ENCODE data around the gene DGAT2L6.

Gene DGAT2L6, protein sequence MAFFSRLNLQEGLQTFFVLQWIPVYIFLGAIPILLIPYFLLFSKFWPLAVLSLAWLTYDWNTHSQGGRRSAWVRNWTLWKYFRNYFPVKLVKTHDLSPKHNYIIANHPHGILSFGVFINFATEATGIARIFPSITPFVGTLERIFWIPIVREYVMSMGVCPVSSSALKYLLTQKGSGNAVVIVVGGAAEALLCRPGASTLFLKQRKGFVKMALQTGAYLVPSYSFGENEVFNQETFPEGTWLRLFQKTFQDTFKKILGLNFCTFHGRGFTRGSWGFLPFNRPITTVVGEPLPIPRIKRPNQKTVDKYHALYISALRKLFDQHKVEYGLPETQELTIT

DNA sequence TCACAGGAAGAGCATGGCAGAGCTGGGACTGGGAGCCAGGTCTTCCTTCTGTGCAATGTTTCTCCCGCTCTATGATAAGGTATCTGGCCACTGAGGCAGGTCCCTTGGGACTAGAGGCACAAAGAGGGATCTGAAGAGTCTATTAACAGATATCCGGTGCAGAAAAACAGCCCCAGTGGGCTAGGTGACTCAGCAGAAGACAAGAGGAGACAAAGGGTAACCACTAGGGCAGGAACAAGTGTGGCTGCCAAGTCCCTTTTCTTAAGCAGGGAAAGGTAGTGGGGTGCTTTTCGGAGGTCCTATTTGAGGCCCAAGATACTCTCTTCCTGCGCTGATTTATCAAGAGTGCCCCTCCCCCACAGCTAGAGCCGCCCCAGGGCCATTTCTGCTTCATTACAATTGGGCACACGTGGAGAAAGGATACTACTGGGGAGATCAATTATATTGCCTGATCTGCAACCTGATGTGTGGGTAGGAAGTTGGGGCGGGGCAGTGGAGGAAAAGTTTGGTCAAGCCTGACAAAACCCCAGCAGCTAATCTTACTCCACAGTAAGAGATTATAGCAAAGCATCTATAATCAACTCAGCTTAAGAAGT is at the start of gene DGAT2L6:
TSS of gene DGAT2L6 (plus strand) at position 546 of the 596 bp plus-strand sequence. CDS start 100 bp downstream, outside the sequence.
- DNase-seq: no peak

DNA sequence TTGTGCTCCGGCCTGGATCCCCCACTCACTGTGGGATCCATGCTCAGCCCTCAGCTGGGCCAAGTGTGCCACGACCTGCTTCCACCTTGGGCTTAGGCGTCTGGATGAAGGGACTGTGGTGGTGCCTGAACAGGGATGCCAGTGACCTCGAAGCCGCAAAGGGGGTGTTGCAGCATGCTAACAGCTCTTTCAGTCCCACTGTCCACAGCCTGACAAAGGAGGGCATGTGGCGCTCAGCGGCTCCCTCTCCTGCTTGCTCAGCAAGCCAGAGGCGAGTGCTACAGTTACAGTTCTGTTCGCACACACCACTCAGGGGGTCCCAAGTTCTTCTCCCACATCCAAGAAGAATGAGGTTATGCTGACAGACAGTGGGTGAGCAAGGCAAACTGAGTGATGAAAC is 49.2 kb upstream of the DGAT2L6 start:
- no peak for DNase-seq

DNA sequence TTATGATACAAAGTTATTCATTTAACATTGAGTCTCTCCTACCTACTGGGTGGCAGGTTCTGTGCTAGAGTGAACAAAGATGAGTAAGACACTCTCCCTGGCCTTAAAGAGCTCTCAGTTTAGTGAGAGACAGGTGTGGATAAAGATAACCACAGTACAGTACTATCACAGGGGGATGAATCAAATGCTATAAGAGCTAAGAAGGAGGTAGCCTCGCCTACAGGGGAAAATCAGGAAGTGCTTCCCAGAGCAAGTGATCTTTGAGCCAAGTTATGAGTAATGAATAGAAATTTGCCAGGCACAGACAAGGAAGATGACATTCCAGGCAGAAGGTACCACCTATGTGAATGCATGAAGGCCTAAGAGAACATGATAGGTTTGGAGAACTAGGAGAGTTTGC is 47.5 kb upstream of the DGAT2L6 start:
- no peak for DNase-seq

DNA sequence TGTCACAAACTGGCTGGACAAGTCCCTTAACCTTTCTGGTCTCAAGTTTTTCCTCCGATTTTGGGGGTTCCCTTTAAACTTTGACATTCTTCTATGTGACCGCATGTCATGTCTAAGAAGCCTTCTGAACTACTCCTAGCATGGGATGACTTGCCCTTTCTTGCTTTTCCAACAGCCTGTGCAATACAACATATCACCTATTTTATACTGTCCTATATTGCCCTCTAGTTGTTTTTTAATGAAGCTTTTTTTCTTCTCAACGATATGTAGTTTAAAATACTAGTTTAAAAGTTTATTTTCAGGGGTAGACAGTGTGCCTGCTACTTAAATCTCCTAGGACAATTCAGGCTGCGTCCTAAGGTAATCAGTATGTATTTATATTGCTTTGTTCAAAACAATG is 45.1 kb upstream of the DGAT2L6 start:
- DNase-seq: no peak

DNA sequence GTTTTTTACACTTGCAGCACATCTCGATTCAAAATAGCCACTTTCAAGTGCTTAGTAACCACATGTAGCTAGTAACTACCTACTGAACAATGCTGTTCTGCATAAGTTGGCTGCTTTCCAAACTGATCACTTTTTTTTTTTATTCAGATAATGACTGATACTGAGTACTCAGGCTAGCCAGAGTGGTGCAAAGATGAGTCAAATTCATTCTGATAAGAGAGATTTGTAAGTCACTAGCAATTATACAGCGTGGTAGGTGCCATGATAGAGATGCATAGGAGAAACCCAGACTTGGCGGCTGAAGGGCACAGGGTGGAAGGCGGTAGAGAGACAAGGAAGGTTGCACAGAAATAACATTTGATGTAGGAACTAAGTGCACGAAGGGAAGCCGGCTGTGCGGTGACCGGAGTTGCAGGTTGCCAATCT is 44.4 kb upstream of the DGAT2L6 start:
- no peak for DNase-seq

DNA sequence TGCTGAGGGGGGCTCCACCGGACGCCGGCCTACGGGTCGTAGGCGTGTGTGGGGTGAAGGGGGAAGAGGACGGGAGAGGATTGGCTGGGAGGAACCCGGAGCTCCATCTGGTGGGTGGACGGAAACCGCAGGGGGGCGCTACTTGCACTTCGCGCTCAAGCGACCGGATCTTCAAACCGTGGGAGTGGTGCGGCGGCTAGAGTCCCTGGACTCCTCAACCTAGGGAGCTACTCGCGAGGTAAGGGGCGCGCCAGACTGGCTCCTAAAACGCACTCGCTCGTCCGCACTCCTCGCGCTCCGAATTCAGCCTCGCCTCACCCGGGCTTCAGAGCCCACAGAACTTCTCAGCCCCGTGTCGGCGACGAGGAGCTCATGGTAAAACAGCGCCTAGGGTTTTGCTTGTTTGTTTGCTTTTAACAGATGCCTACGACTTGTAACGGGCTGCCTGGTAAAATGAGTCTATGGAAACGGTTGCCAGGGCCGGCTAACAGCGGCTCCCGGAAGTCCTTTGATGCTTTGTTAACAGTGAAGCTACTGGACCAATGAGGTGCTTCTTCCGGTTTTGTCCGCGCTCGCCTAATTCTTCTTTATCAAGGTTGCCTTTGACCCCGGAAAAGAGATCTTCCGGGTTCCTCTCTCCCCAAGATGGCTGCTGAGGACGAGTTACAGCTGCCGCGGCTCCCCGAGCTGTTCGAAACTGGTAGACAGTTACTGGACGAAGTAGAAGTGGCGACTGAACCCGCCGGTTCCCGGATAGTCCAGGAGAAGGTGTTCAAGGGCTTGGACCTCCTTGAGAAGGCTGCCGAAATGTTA is 43.8 kb upstream of the DGAT2L6 start, which contains the start of gene IGBP1:
TSS of gene IGBP1 (plus strand) at position 145 of the 813 bp plus-strand sequence. CDS start at position 646, 501 bp downstream.
- DNase-seq: peak; percentile 76

DNA sequence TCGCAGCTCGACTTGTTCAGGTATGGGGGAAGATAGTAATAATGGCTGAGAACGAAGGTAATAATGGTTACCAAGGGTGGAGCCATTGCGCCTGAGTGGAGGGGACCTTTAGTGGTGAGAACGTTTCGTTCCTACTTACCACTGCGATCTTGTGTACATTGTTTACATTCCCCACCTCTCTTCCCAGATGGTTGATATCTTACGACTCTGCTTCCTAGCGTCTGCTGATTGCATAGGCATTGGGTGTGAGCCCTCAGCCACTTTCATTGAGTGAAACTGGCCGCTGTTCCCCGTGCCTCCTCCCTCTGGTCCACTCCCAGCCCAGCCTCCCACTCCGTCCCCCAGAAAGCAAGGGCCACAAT is 43.2 kb upstream of the DGAT2L6 start:
- peak; percentile 2 for DNase-seq

DNA sequence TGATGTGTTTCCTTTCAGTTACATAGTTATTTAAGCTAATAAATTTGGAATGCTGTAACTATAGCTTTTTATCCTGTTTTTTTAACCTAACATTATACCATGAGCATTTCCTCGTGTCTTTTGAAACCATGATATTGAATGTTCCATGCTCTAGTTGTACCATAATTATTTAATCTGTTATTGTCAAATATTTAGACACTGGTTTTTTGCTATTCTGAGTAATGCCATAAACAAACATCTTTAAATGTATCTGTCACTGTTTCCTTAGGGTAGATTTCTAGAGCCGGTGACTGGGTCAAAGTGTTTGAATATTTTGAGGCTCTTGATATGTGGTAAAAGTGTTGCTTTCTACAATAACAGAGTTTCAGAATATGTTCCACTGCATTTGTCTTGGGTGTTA is 38.7 kb upstream of the DGAT2L6 start:
- no peak for DNase-seq

DNA sequence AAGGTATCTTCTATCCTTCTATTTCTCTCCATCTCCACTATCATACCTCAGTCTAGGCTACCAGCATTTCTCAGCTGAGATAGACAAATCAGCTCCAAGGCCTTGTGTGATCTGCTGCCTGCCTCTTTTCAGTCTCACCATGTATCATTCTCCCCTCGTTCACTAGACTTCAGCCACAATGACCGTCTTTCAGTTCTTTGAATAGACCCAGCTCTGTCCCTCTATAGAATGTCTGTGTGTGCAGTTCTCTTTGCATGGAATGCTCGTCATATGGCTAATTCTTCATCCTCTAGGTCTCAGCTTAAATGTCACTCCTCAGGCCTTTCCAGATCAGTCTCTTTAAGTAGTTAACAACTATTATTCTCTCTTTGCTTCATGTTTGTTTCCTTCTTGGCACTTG is 37.5 kb upstream of the DGAT2L6 start:
- DNase-seq: no peak

DNA sequence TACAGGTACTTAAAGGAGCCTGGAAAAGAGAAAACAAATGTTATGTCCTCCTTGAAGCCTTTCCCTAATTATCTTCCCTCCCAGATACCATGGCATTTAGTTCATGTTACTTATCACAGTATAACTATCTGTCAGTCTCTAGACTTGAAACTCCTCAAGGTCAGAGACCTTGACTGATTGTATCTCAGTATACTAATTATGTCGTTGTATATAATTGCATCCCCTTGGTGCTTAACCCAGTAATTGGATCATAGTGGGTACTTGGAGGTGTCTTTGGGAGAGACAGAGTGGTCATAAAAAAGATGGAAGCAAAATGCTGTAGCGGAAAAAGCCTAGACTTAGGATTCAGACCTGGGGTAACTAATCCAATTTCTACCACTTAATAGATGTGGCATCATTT is 35.9 kb upstream of the DGAT2L6 start:
- DNase-seq: no peak

DNA sequence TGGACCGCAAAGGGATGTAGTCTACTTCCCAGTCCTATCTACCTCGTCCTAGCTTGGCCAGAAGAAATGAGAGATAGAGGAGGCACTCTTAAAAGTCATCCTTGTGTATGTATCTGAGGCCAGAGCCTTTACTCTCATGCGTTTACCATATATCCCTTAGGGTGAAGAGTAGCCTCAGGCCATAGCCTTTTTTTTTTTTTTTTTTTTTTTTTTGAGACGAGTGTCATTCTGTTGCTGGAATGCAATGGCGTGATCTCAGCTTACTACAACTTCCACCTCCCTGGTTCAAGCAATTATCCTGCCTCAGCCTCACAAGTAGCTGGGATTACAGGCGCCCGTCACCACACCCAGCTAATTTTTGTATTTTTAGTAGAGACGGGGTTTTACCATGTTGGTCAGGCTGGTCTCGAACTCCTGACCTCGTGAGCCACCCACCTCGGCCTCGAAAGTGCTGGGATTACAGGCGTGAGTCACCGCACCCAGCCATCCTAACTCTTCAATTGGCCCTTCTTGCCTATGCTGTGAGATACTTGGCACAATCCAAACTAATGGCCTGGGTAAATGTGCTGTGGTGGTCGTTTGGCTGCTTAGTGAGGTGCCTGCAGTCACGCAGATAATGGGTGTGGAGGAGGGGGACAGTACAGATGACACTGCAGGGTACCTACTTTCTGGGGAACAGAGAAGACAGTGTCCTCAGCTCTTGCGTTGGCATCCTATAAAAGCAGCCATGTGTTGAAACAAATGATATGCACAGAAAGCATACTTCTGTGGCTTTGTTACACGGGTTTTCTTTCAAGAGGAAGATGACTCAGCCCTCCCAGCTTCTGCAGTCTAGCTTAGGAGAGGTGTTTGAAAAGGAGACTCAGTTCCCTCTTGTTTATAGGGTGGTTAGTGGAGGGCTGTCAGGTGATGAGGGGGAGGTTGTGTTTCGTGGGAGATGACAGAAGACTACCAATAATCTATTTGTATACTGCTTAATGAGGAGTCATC is 10.4 kb upstream of the DGAT2L6 start:
- DNase-seq: no peak

DNA sequence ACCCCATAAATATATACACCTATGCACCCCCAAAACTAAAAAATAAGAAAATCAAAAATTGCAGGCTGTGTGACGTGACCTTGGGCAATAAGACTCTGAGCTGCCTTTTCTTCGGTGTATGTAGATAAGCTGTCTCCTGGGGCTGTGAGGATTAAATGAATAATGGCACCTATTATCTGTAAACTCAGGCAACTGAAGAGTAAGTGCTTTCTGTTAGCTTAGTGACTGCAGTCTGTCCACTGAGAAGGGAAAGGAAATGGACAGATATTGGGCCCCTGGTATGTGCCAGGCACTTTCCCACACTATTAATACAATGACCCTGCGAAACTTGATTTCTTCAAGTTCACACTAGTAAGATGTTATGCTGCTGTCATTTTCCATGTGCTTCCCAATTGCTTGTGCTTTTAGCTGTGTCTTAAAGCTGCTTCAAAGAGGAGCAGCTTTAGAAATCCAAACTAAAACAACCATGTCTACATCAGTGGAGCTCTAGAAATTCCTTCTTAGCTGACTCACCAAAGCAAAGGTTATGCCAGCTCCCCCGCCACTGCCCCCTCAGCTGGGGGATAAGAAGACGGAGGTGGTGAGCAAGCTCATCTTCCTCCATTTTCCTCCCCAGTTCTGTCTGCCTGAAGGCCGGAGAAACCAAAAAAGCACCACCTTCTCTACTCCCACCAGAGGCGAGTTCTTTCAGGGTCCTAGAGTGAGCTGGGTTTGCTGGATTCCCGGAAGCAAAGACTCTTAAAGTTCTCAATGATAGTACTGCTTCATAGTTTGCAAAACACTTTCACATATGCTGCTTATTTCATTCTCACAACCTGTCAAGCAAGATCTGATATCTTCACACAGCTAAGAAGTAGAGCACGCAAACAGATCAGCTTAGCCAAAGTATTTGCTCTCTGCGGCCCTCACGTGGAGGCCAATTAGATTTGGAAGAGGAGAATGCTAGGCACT is 8.8 kb upstream of the DGAT2L6 start:
- DNase-seq: no peak

DNA sequence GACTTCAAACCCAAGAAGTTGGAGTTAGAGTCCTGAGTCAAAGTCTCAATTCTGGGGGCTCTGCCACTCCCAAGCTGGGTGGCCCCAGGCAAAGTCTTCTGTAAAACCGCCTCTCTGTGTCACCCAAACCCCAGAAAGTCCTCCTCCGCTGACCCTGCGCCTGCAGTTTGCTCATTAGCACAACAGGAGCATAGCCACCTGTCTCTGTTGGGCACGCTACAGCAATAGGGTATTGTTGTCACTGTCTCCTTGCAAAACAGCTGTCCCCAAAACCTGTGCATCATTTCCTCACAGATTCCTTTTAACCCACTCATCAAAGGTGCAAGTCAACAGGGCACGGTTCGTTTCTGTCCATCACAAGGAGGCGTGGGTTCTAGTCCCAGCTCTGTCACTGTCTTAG is 8.0 kb upstream of the DGAT2L6 start:
- DNase-seq: no peak

DNA sequence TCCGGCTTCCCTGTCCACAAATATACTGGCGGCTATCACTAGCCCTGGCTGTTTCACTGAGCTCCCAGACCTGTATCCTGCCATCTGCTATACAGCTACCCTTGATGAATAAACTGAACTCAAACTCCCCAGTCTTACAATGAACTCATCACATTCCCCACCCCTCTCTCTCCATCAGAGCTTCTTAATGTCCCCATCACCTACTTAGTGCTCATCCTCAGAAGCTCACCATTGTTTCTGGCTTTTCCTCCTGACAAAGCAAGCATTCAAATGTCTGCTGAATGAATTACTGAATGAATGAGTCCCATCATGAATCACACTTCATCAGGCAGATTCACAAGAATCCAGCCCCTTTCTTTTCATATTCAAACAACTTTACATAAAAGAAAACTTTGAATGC is 5.7 kb upstream of the DGAT2L6 start:
- DNase-seq: no peak

DNA sequence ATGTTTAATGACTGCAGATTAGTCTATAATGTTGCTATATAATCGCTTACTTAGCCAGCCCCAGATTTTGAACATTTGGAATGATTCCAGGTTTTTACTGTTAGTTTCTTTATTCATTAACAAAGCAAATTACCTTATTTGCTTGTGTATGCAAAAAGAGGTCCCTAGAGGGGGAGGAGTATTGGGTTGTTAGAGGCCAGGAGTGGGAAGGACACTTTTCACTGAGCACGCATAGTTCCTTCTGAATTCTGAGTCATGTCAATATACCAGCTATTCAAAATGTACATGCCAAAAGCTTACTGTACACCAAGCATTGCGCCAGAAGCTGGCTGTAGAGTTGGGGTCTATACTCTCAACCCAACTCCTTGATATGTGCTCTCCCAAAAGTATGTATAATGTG is 5.1 kb upstream of the DGAT2L6 start:
- no peak for DNase-seq

DNA sequence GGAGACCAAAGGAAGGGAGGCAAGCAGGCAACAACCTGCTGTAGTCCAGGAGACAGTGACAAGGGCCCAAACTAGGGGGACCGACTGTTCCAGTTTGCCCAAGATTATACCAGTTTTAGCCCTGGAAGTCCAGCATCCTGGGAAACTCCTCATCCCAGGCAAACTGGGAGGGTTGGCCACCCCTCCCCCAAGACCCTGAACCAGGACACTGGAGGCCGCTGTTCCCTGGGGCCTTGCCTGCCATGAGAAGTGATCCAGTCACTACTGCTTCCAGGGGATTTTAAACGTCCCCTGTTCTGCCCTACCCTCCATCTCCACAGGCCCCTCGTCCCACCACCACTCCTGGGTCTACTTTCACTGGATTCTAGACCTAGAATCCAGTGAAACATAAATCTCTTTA is 4.3 kb upstream of the DGAT2L6 start:
- DNase-seq: no peak

DNA sequence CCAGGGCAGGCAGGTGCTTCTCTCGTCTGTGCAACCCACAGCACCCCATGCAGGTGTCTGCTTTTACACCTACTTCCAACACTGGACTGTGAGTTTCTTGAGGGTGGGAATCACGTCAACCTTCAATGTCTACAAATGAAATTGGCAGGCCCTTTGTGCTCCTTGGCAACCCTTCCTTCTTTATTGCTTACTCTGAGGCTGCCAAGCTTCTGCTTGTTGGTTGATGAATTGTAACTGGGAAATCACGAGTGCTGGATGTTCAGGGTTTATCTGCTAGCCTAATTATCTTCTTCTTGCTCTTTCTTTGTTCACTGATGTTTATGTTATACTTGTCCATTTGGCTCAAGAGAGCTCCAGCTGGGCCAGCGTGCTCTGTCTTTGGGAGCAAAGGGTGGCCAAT is 2.5 kb upstream of the DGAT2L6 start:
- no peak for DNase-seq

DNA sequence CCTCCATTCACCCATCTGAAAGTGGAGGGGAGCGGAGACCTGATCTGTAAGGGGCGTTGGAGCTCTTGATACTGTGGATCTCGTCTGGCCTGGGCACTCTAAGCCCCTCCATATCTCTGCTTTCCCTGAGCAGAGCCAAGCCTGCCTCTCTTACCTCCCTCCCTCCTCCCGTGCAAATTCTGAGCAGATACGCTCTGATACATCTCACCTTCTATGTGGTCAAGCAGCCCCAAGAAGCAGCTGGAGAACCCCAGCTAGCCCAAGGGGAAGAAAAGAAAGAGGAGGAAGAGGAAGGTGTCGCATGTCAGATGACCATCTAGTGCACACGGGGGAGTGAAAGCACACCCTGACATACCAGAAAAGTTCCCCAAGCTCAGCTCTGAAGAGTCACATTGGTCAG is 1.9 kb upstream of the DGAT2L6 start:
- DNase-seq: no peak

DNA sequence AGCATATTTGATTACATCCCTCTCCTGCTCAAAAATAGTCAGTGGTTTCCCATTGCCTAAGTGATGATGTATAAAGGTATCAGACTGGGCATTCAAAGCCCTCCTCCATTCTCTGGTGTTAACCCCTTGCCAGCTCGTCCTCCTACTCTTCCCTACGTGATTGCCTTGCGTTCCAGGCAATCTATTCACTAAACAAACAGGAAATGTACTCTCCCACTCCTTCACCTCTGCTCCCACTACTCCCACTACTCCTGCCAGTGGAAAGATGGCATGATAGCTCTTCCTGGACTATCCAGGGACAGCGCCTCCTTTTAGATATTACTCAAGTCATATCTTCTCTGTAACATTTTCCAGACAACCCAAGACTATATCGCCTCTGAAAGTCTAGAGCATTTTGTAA is 5.8 kb downstream of the DGAT2L6 start:
- no peak for DNase-seq

DNA sequence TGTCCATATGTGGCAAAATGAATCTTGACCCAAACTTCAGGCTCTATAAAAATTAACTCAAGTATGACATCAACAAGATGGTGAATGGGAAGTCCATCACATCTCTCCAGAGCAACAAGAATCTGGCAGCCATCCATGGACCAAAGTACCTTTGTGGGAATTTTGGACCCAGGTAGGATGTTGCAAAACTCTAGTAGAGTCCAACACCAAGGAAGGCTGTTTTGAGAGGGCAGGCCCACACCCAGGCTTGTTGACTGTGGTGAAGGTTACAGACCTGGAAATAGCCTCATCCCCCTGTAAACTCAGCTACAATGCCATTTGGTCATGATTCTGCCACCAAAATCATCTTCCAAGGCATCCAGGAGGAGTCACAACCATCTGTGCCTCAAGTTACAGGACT is 12.9 kb downstream of the DGAT2L6 start:
- no peak for DNase-seq

DNA sequence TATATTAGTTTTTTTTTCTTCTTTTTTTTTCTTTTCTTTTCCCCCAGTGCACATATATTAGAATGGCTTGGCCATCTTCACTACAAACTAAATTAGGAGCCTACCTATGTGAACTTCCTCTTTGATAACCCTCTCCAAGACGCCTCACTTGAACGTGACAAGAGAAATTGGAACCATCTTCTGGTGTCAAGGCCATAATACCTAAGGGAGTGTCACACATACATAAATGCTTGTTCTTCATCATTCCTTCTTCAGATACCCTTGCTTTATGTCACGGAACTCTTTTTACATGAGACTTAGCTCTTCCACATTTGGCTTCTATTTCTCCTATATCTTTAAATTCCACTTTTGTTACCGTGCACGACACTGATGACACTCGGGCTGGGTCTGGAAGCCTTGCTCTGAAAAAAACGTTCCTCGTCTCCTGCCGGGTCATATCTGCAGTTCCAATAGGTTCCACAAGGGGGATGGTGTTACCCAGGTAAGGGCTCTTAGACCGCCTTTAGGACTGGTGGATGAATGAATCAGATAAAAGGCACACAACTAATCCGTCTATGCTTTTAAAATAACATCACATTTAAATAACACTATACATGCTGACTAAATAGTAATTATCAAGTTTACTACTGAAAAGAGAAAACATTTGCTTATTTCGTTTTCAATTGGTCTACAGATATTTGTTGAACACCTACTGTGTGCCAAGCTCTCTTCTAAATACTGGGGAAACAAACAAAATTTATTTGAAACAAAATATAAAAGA is 19.9 kb downstream of the DGAT2L6 start:
- peak; percentile 70 for DNase-seq

Data from stimulated activated CD4-positive, alpha-beta T cell treated with anti-CD3 and anti-CD28 coated beads, Interleukin-4, amount 100 ng/mL, for 24 hours (primary cell).